Measurements from ENCODE around the gene TMEM61.
A peak's percentile ranks its signal among the peaks of the same experiment; 100 is the strongest.

The TMEM61 gene

GRCh38 chr1:55005351-55006140 lies 25.1 kb downstream of the TMEM61 start:
- H3K4me3 ChIP-seq (ENCODE audit: low read depth, low read length) = no peak overlapping the region
- in situ Hi-C loops (cut with HindIII; ENCODE audit: low sequenced_read_pairs) = no loop called here
- no peak for DNase-seq (ENCODE audit: low read depth, low spot score)
- no peak for TF ChIP-seq CTCF (IDR thresholded peaks at IDR 0.05; ENCODE audit: low read depth, low read length)

DNA sequence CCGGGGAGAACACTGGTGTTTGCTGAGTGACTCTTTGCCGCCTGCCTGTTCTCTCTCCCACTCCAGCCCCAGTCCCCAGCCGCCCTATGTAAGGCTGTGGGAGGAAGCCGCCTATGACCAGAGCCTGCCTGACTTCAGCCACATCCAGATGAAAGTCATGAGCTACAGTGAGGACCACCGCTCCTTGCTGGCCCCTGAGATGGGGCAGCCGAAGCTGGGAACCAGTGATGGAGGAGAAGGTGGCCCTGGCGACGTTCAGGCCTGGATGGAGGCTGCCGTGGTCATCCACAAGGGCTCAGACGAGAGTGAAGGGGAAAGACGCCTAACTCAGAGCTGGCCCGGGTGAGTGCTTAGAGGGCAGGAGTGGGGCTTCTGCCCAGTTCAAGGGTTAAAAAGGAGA lies 26.5 kb downstream of the TMEM61 start:
- DNase-seq (ENCODE audit: low read depth, low spot score) = no peak
- in situ Hi-C loops (cut with HindIII; ENCODE audit: low sequenced_read_pairs) = no loop called here
- no peak for TF ChIP-seq CTCF (IDR thresholded peaks at IDR 0.05; ENCODE audit: low read depth, low read length)
- no peak overlapping the region for H3K4me3 ChIP-seq (ENCODE audit: low read depth, low read length)

DNA sequence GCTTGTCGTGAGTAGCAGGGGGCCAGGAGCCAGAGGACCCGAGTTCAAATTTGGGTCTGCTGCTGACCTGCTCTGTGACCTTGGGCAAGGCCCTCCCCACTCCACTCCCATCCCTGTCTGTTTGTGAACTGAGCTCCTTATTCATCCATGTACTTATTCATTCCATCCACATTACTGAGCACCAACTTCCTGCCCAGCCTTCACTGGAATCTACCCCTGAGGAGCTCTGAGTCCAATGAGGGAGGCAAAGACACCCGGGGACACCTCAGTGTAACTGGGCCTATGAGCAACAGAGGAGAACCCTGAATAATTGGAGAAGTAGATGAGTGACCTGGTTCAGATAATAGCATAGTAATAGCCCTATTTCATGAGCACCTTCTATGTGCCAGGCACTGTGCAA lies 27.2 kb downstream of the TMEM61 start:
- no peak for TF ChIP-seq CTCF (IDR thresholded peaks at IDR 0.05; ENCODE audit: low read depth, low read length)
- peak; percentile 44 for DNase-seq (ENCODE audit: low read depth, low spot score)
- in situ Hi-C loops (cut with HindIII; ENCODE audit: low sequenced_read_pairs) = no loop called here
- H3K4me3 ChIP-seq (ENCODE audit: low read depth, low read length) = no peak overlapping the region

- no peak for TF ChIP-seq CTCF (IDR thresholded peaks at IDR 0.05; ENCODE audit: low read depth, low read length)
- in situ Hi-C loops (cut with HindIII; ENCODE audit: low sequenced_read_pairs) = no loop called here
- no peak for DNase-seq (ENCODE audit: low read depth, low spot score)
- no peak overlapping the region for H3K4me3 ChIP-seq (ENCODE audit: low read depth, low read length)
These were observed 29.9 kb downstream of the TMEM61 start for GRCh38 chr1:55010194-55010886.

DNA sequence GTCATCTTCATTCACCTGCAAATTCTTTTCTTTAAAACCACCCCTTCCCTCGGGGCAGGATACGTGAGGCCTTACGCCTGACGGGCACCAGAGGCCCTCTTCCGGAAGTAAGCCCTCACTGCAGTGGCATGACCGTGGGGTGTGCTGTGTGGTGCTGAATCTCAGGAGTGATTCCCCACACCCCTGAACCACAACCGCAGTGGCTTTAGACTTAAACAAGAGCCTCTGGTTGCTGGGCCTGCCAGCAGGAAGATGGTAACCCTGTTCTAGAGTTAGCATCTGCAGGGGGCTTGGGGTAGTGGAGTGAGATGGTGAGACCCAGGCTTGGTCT lies 30.4 kb downstream of the TMEM61 start:
- no peak for TF ChIP-seq CTCF (IDR thresholded peaks at IDR 0.05; ENCODE audit: low read depth, low read length)
- no peak for DNase-seq (ENCODE audit: low read depth, low spot score)
- no peak overlapping the region for H3K4me3 ChIP-seq (ENCODE audit: low read depth, low read length)
- in situ Hi-C loops (cut with HindIII; ENCODE audit: low sequenced_read_pairs) = no loop called here

DNA sequence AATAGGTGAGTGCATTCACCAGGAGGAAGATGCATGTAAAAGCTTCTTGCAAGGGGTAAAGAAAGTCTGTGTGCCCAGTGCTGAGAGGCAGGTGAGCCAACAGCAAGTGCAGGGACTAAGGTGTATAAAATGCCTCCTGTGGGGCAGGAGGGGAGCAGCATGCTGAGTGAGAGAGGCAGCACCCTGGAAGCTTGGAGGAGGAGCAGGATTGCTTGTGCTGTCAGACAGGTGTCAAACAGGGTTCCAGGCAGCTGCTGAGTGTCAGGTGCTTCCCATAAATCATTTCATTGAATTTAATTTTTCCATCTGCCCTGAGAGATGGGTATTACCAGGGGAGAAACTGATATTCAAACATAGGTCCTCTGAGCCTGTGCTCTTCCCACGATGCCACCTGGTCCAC lies 32.2 kb downstream of the TMEM61 start:
- no peak overlapping the region for H3K4me3 ChIP-seq (ENCODE audit: low read depth, low read length)
- in situ Hi-C loops (cut with HindIII; ENCODE audit: low sequenced_read_pairs) = no loop called here
- DNase-seq (ENCODE audit: low read depth, low spot score) = no peak
- TF ChIP-seq CTCF (IDR thresholded peaks at IDR 0.05; ENCODE audit: low read depth, low read length) = no peak
